Esophagus muscularis mucosa (tissue), 4 donors: ENCODE results near the gene ARMC10. TPM values are rescaled to one million over a fixed set of nuclear protein-coding genes. Genes with fewer than 3 reads are reported as not detected.
"Not testable (repeated sequence)": the region's sequence is repeated elsewhere in the genome, so short reads cannot be mapped to it uniquely, and the experiment has no call there.

Experiments
- DNase-seq: peaks from one replicate; pipeline ENCODE4 v3.0.0-alpha.2; 2017; ENCODE audit errors: extremely low spot score
- H3K27ac ChIP-seq, 4 donors: fragments of 200-600 bp; sonication (generic); replicated peaks in 1 of 4; 1 replicate in 3 of 4; 2 replicates in 1 of 4; pipeline ENCODE4 v1.5.1; 2016 to 2019; ENCODE audit warnings: mild to moderate bottlenecking in 1 of 4
- H3K27me3 ChIP-seq, 4 donors: fragments of 200-600 bp; sonication (generic); one replicate each; pipeline versions ENCODE4 v1.5.1 to v1.6.0; 2016 to 2019
- H3K36me3 ChIP-seq, 4 donors: fragments of 200-600 bp; sonication (generic); one replicate each; pipeline ENCODE4 v1.5.1; 2016 to 2019
- H3K4me1 ChIP-seq, 4 donors: fragments of 200-600 bp; sonication (generic); one replicate each; pipeline ENCODE4 v1.5.1; 2016 to 2019
- H3K4me3 ChIP-seq, 4 donors: fragments of 200-600 bp; sonication (generic); 1 replicate in 2 of 4; 2 replicates in 2 of 4; pipeline ENCODE4 v1.5.1; 2016 to 2019; ENCODE audit warnings: mild to moderate bottlenecking in 4 of 4, moderate library complexity in 1 of 4
- H3K9me3 ChIP-seq, 4 donors: fragments of 200-600 bp; sonication (generic); 1 replicate in 3 of 4; 2 replicates in 1 of 4; pipeline ENCODE4 v1.5.1; 2016 to 2019
- EP300 ChIP-seq: sonication (generic); formaldehyde crosslinking; IDR thresholded peaks from one replicate; pipeline ENCODE4 v1.6.1; 2017; ENCODE audit warnings: antibody characterized with exemption
- POLR2A ChIP-seq: fragments of 450-650 bp; IDR thresholded peaks from one replicate; pipeline ENCODE4 v1.6.1; 2017; ENCODE audit warnings: antibody characterized with exemption, moderate library complexity, mild to moderate bottlenecking, low read depth
- POLR2AphosphoS5 ChIP-seq, 2 donors: sonication (generic); formaldehyde crosslinking; IDR thresholded peaks; one replicate each; pipeline ENCODE4 v1.6.1; 2017; ENCODE audit warnings: antibody characterized with exemption in 2 of 2
- WGBS: methylation state at CpG from one replicate; pipeline ENCODE4 v1.1.5; 2018; 5-methylcytosine and 5-hydroxymethylcytosine counted together
- intact Hi-C: fragments of 100-400 bp; cut with DNase I; formaldehyde crosslinking; loops from one replicate; pipeline ENCODE4 v1.15.1; 2023
- total RNA-seq, 4 donors: library from RNA; depleted of rRNA; stranded (reverse); fragments of >200 nt; gene quantifications; one replicate each; pipeline versions ENCODE4 v1.1.0 to v1.2.1, GENCODE V29; 2016
- TF ChIP-seq, protein P1 (sequence below), 3 experiments: fragments of 200-600 bp in 2 of 3; fragments of 450-650 bp in 1 of 3; sonication (generic) in 2 of 3; IDR thresholded peaks; one replicate each; pipeline ENCODE4 v1.5.1; 2017 to 2019; ENCODE audit warnings: antibody characterized with exemption in 3 of 3, mild to moderate bottlenecking in 2 of 3, moderate library complexity in 1 of 3

Gene ARMC10
- total RNA-seq, 4 donors from 2014 or later: 28.8 to 41.2 (median 37.2) TPM

DNA sequence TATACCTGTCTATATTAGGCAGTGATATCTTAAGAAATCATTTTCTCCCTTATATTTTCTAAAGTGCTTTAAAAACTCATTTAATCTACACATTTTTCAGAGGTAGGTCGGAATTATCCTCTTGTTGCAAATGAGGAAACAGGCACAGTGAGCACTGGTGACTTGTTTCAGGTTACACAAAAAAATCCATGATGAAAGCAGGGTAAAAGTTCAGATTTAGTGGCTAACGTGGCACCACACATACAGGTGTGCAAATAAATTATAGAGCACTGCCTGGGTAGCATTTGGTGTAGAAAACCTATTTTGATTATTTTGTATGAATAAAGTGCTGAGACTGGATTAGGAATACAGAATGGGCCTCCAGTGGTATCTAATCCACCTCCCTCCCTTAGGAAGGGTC is 26.6 kb downstream of the ARMC10 start:
- no peaks in the 10 kb centered on the region for H3K9me3 ChIP-seq
- intact Hi-C loops: no loop called here
- H3K27me3 ChIP-seq: no peaks in the 10 kb centered on the region
- H3K36me3 ChIP-seq: peaks cover 7 to 73% (median 20%) of the 10 kb centered on the region in 4 donors
- WGBS: 42% methylated on average over 2 of the region's 2 CpGs
- no peak overlapping the region for H3K4me3 ChIP-seq
- no peak overlapping the region for H3K27ac ChIP-seq
- TF ChIP-seq, protein P1, sequence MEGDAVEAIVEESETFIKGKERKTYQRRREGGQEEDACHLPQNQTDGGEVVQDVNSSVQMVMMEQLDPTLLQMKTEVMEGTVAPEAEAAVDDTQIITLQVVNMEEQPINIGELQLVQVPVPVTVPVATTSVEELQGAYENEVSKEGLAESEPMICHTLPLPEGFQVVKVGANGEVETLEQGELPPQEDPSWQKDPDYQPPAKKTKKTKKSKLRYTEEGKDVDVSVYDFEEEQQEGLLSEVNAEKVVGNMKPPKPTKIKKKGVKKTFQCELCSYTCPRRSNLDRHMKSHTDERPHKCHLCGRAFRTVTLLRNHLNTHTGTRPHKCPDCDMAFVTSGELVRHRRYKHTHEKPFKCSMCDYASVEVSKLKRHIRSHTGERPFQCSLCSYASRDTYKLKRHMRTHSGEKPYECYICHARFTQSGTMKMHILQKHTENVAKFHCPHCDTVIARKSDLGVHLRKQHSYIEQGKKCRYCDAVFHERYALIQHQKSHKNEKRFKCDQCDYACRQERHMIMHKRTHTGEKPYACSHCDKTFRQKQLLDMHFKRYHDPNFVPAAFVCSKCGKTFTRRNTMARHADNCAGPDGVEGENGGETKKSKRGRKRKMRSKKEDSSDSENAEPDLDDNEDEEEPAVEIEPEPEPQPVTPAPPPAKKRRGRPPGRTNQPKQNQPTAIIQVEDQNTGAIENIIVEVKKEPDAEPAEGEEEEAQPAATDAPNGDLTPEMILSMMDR (IDR thresholded peaks at IDR 0.05): no peak
- no peak for TF ChIP-seq EP300
- no peak for TF ChIP-seq POLR2A
- TF ChIP-seq POLR2AphosphoS5 (IDR thresholded peaks at IDR 0.05): no peak
- no peak for DNase-seq
- H3K4me1 ChIP-seq: peaks cover 0 to 6% (median 3%) of the 10 kb centered on the region in 4 donors

DNA sequence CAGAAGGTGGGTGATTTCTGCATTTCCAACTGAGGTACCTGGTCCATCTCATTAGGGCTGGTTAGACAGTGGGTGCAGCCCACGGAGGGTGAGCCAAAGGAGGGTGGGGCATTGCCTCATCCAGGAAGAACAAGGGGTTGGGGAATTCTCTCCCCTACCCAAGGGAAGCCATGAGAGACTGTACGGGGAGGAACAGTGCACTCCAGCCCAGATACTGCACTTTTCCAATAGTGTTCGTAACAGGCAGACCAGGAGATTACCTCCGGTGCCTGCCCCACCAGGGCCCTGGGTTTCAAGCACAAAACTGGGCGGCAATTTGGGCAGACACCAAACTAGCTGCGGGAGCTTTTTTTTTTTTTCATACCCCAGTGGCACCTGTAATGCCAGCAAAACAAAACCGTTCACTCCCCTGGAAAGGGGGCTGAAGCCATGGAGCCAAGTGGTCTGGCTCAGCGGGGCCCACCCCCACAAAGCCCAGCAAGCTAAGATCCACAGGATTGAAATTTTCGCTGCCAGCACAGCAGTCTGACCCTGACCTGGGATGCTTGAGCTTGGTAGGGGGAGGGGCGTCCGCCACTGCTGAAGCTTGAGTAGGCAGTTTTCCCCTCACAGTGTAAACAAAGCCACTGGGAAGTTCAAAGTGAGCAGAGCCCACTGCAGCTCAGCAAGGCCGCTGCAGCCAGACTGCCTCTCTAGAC is 31.2 kb downstream of the ARMC10 start:
- DNase-seq: no peak
- H3K9me3 ChIP-seq: no peaks in the 10 kb centered on the region
- intact Hi-C loops: no loop called here
- peaks cover 4 to 42% (median 10%) of the 10 kb centered on the region in 4 donors for H3K36me3 ChIP-seq
- no peak for TF ChIP-seq POLR2AphosphoS5 (IDR thresholded peaks at IDR 0.05)
- TF ChIP-seq, protein P1 (IDR thresholded peaks at IDR 0.05): no peak
- no peak for TF ChIP-seq EP300
- TF ChIP-seq POLR2A: no peak
- no peak overlapping the region for H3K4me3 ChIP-seq
- 68% methylated on average over 10 of the region's 12 CpGs for WGBS
- H3K27me3 ChIP-seq: no peaks in the 10 kb centered on the region
- H3K4me1 ChIP-seq: peaks cover 0 to 10% (median 5%) of the 10 kb centered on the region in 4 donors
- no peak overlapping the region for H3K27ac ChIP-seq

DNA sequence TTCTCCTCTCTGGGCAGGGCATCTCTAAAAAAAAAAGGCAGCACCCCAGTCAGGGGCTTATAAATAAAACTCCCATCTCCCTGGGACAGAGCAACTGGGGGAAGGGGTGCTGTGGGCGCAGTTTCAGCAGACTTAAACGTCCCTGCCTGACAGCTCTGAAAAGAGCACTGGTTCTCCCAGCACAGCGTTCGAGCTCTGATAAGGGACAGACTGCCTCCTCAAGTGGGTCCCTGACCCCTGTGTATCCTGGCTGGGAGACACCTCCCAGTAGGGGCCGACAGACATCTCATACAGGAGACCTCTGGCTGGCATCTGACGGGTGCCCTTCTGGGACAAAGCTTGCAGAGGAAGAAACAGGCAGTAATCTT is 31.7 kb downstream of the ARMC10 start:
- DNase-seq, H3K27ac ChIP-seq, H3K27me3 ChIP-seq, H3K4me3 ChIP-seq, H3K9me3 ChIP-seq, intact Hi-C loops: not testable (repeated sequence)
- Histone ChIP-seq H3K36me3 (peaks cover 4 to 37% (median 9%) of the 10 kb centered on the region in 4 donors), H3K4me1 (peaks cover 0 to 10% (median 5%) of the 10 kb centered on the region in 4 donors)
- 50% methylated on average over 1 of the region's 6 CpGs for WGBS

DNA sequence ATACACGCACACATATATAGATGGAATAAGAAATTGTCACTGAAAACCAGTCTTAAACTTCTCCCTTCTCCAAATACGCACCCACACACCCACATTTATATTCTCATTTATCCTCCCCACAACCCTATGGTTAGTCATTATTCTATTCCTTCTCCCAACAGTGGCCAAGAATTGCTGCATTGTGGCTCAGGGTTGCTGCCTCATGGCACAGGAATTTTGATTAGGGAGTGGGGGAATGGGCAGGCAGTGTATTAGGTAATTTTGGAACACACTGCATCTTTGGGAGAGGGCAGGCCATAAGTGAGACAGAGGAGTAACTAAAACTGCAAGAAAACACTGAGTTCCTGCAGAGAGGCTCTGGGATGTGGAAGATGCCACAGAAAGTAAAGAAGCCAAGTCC is 38.2 kb downstream of the ARMC10 start:
- intact Hi-C loops: no loop called here
- 86% methylated on average over 2 of the region's 2 CpGs for WGBS
- Histone ChIP-seq H3K36me3 (peaks cover 0 to 27% (median 2%) of the 10 kb centered on the region in 4 donors), H3K4me1 (no peaks in the 10 kb centered on the region), H3K9me3 (no peaks in the 10 kb centered on the region), H3K27ac (no peak overlapping the region), H3K27me3 (no peaks in the 10 kb centered on the region), H3K4me3 (no peak overlapping the region)
- TF ChIP-seq, protein P1 (IDR thresholded peaks at IDR 0.05): no peak
- TF ChIP-seq POLR2AphosphoS5 (IDR thresholded peaks at IDR 0.05): no peak
- TF ChIP-seq EP300: no peak
- no peak for DNase-seq

DNA sequence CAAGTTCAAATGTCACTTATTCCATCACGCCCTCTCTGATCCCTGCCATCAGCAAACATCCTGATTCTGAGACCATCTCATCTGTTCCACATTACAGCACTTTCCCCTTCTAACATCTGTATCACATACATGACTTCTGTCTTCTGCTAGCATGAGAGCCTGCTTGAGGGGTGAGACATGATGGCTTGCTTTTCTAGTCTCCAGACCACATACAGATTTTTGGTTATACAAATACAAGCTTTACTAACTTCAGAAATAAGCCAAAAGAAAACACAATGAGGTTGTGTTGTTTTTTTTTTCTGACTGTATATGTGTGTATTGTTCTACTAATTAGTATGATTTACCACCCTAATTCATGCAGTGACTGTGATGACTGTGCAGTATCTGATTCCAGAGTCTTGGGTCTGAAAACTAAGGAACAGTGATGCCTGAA is 39.7 kb downstream of the ARMC10 start:
- H3K4me3 ChIP-seq: no peak overlapping the region
- H3K9me3 ChIP-seq: no peaks in the 10 kb centered on the region
- H3K4me1 ChIP-seq: no peaks in the 10 kb centered on the region
- no peak overlapping the region for H3K27ac ChIP-seq
- DNase-seq: no peak
- intact Hi-C loops: no loop called here
- H3K27me3 ChIP-seq: no peaks in the 10 kb centered on the region
- TF ChIP-seq EP300 (no peak), POLR2AphosphoS5 (IDR thresholded peaks at IDR 0.05) (no peak), POLR2A (no peak)
- TF ChIP-seq, protein P1 (IDR thresholded peaks at IDR 0.05): no peak
- peaks cover 0 to 27% (median 2%) of the 10 kb centered on the region in 4 donors for H3K36me3 ChIP-seq
- 91% methylated on average over 1 of the region's 1 CpG for WGBS
